GM03348 (cell line): Measurements from ENCODE around the gene PGBD5.

Source experiments
- DNase-seq: peaks from one replicate; pipeline ENCODE4 v3.0.0; 2012; ENCODE audit warnings: low spot score

The PGBD5 gene

GRCh38 chr1:230301322-230301721 lies 124.8 kb downstream of the PGBD5 start:
- no peak for DNase-seq

GRCh38 chr1:230300322-230301301 lies 125.5 kb downstream of the PGBD5 start:
- DNase-seq: no peak

DNA sequence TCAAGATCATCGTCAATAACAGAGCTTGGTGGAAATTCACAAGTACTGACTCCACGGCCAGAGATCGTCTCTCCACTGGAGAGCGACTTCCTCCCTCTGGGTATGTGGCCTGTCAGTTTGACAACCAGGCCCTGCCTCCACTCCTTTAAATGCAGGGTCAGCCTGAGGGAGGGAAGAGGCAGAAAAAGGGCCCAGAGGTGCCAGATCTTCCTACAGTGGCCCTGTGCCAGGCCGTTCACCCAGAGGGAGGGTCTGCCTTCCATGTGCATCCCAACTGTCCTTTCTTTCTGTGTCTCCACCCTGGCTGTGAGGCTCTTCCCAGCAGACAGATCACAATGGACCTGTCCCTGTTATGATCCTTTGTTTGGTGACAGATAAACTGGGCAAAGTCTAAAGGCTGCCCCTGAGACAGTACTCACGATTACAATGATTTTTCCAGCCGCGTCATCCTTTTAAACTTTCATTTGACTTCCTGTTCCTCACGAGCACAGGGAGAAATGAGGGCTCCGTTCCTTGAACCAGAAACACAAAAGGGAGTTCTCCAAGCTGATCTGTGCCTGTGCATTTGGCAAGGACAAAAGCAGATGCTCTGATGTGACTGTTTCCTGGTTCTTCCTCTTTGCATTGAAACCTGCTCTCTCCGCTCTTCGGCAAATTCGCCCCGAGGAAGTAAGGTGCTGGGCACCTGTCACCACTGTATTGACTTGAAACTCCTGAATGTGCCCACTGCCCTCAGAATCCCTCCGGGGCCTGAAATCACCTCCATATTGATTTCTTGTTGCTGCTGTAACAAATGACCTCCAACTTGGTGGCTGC lies 126.7 kb downstream of the PGBD5 start:
- no peak for DNase-seq

DNA sequence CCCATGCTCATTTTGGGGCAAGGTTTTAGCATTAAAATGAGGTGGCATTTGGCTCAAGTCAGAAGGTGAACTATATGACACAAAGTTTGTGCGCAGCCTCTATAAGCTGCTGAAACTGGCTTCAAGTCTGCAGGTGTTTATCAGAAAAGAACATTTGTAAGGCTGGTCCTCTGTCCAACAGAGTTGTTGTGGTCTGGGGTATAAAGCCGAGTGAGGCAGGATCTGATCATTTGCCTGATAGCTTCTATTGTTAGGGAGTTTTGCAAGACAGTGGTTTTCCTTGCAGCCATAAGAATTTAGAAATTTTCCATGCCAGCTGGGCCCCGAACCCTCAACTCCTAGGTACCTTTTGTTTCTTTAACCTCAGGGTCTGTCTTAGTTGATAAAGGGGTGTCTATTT lies 130.8 kb downstream of the PGBD5 start:
- DNase-seq: no peak

GRCh38 chr1:230293390-230293700 lies 132.8 kb downstream of the PGBD5 start:
- no peak for DNase-seq

DNA sequence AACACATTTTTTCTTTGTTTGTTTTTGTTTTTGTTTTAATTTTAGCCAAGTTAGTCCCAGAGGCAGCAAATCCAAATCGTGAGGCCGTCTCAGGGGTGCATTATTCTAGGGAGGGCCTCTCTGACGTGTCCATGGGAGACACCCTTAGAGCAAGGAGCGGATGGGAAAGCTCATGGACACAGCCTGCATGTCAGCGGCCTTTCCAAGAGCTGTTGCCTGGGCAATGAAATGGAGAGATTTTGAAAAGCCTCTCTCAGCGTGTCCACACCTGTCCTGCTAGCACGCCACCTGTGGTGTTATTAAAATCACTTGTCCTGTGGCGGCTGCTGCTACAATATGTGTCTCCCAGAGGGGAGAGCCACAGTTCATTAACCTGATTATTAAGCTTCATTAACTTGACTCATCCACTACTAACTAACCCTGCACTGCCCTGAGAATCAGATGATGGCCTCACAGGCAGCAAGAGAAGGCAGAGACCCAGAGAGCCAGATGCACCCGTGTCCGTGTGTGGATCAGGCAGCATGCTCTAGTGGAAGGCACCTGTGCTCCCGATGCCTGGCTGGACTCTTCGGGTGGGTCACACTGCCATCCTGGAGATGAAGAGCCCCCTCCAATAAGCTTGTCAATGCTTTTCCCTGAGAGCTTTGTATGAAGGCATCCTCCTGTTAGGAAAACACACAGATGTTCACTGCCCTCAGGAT lies 133.3 kb downstream of the PGBD5 start:
- no peak for DNase-seq

- DNase-seq: no peak
These were observed 134.2 kb downstream of the PGBD5 start for GRCh38 chr1:230291731-230292620.

DNA sequence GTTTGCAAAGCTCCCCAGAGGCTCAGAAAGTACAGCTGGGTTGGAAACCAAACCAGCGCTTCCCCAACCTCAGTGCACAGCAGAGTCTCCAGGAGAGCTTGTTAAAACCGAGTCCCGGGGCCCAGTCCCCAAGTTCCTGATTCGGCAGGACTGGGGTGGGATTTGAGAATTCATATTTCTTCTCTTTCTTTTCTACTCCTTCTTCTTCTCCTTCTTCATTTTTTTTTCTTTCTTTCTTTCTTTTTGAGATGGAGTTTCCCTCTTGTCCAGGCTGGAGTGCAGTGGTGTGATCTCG lies 136.8 kb downstream of the PGBD5 start:
- no peak for DNase-seq

DNA sequence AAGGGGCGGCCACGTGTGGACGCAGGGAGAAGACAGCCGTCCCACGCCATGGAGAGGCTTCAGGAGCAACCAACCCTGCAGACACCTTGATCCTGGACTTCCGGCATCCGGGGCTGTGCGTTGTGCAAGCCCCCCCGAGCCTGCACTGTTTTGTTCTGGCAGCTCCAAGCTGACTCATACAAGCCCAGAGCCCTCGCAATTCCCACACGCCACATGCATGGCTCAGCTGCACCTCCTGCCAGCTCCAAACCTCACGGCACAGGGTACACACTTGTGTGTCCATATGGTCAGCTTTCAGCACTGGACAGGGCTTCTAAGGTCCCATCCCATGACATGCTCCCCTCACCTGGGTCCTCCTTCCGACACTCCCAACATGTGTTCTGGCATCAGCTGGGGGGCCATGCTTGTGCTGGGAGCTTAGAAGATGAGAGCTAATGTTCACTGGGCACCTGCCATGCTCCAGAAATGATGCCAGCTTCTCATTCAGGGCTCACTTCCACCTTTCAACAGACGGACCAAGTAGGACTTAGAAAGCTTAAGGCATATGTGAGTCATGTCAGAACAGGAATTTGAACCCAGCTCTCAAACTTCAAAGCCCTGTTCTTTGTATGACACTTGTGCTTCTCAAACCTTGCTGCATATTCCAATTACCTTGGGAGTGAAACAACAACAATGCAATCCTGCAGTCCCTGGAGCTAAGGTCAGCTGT lies 137.3 kb downstream of the PGBD5 start:
- no peak for DNase-seq

DNA sequence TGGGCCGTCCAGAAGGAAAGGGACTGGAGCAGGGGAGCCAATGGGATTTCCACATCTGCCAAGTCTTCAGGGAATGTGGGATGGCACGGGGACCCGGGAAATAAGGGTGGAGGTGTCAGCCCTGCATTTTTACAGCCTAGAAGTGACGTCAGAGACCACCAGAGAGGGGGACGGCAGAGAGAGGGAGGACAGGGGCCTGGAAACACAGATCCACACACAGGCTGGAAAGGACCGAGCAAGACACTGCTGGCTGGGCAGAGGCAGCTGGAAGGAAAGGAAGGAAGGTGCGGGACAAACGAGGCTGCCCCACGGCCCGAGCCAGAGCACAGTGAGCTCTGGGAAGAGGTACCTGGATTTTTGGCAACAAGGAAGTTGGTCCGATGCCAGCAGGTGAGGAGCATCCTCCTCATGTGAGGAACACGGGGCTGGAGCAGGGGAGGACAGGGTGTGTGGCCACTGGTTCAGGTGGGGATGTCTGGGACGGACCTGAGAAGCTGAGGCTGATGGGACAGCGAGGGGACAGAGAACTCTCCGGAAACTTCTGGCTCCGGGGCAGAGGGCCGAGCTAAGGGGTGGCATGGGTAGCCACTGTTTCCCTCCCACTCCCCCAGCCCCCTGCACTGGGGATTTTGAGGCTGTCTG lies 138.3 kb downstream of the PGBD5 start:
- DNase-seq: no peak

DNA sequence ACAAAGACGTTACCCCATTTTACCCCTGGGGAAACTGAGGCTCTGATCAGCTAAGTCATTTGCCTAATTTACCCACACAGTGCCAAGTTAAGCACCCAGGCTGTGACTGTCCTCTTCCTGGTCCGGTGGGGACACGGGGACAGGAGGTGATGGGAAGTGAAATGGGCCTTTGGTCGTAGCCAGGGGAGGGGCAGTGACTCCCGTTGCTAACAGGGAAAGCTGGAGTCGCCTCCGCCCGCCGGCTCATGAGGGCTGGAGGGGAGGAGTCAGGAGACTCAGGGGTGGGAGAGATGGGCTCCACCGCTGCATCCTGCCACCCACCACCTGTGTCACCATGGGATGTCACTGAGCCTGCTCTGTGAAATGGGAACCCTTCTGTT lies 139.3 kb downstream of the PGBD5 start:
- DNase-seq: no peak

DNA sequence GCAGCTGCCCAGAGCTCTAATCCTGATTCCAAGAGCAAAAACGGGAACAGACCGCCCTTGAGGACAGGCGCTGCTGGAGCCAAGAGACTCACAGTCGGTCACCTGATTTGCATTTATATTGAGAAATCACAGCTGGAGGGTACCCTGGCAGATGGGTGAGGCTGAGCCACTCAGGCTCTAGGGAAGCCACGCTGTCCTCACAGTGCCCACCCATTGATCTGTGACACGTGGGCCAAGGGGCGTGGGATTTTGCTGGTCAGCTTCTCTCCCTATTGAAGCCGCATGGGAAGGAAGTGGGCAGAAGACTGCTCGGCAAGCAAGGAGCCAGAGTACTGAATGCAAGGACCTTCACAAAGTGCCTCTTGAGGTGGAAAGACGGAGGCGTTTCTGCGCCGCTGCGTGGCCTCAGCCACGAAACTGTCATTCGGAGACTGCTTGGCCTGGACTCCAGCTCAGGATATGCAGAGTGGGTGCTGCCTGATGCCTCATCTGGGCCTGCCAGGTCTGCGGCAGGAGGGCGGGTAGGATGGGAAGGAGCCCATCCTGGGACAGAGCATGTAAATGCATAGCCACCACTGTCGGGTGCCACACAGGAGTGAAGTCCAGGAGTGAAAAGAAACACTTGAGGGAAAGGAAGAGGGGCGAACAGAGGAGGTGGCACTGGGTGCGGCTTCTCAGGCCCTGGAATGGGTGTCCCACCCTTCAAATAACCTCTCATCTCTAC lies 139.8 kb downstream of the PGBD5 start:
- no peak for DNase-seq

GRCh38 chr1:230285351-230285750 lies 140.8 kb downstream of the PGBD5 start:
- no peak for DNase-seq

- no peak for DNase-seq
These were observed 141.2 kb downstream of the PGBD5 start for GRCh38 chr1:230284891-230285290.

GRCh38 chr1:230283678-230284077 lies 142.5 kb downstream of the PGBD5 start:
- no peak for DNase-seq

- no peak for DNase-seq
These were observed 144.0 kb downstream of the PGBD5 start for GRCh38 chr1:230282157-230282556.

- no peak for DNase-seq
These were observed 144.6 kb downstream of the PGBD5 start for GRCh38 chr1:230281556-230281955.

- no peak for DNase-seq
These were observed 145.2 kb downstream of the PGBD5 start for GRCh38 chr1:230280906-230281413.

- DNase-seq: no peak
These were observed 145.9 kb downstream of the PGBD5 start for GRCh38 chr1:230280054-230280795.
